AG08396 (cell line): ENCODE results near the gene AZU1.

Source experiments
- DNase-seq: peaks from one replicate; pipeline ENCODE4 v3.0.0; 2012; ENCODE audit warnings: low spot score, mixed read lengths

Gene AZU1

GRCh38 chr19:797528-798414 is 29.9 kb upstream of the AZU1 start:
- DNase-seq, result peak; percentile 99

- peak; percentile 36 for DNase-seq
Observed at GRCh38 chr19:798415-799075, 29.1 kb upstream of the AZU1 start.

GRCh38 chr19:799076-799881 is 28.4 kb upstream of the AZU1 start:
- DNase-seq, result peak; percentile 52

- DNase-seq, result peak; percentile 29
Observed at GRCh38 chr19:800360-801029, 27.1 kb upstream of the AZU1 start.

GRCh38 chr19:801030-801860 is 26.4 kb upstream of the AZU1 start:
- DNase-seq, result peak; percentile 55

- DNase-seq, result peak; percentile 65
Observed at GRCh38 chr19:801861-802497, 25.7 kb upstream of the AZU1 start.

GRCh38 chr19:802498-803098 is 25.0 kb upstream of the AZU1 start:
- DNase-seq, result peak; percentile 72

- no peak for DNase-seq
Observed at GRCh38 chr19:803099-803561, 24.5 kb upstream of the AZU1 start.

- no peak for DNase-seq
Observed at GRCh38 chr19:803686-804418, 23.8 kb upstream of the AZU1 start.

GRCh38 chr19:804419-805165 is 23.0 kb upstream of the AZU1 start:
- no peak for DNase-seq

GRCh38 chr19:805166-805551 is 22.5 kb upstream of the AZU1 start:
- no peak for DNase-seq

GRCh38 chr19:805600-806550 is 21.8 kb upstream of the AZU1 start:
- no peak for DNase-seq

GRCh38 chr19:806815-807421 is 20.7 kb upstream of the AZU1 start:
- peak; percentile 13 for DNase-seq

- peak; percentile 21 for DNase-seq
Observed at GRCh38 chr19:807627-808422, 19.8 kb upstream of the AZU1 start.

GRCh38 chr19:808423-808775 is 19.2 kb upstream of the AZU1 start:
- DNase-seq, result no peak
